WTC11 (cell line): ENCODE measurements around the gene ARHGAP6.

Source experiments
- CTCF ChIP-seq: fragments of 200-600 bp; IDR thresholded peaks from 2 replicates; pipeline ENCODE4 v1.8.0; 2022; ENCODE audit warnings: antibody characterized with exemption
- SP1 ChIP-seq: sonication (generic); formaldehyde crosslinking; conservative IDR thresholded peaks from 2 replicates; pipeline ENCODE4 v1.8.1; 2022; ENCODE audit warnings: missing genetic modification reagents
- USF1 ChIP-seq: sonication (generic); formaldehyde crosslinking; IDR thresholded peaks from 2 replicates; pipeline ENCODE4 v1.8.0; 2022; ENCODE audit warnings: mild to moderate bottlenecking, missing genetic modification reagents
- ZMAT4 ChIP-seq: fragments of 250-450 bp; sonication (Bioruptor Pico); IDR thresholded peaks from 2 replicates; pipeline ENCODE4 v1.9.0; 2021; ENCODE audit warnings: mild to moderate bottlenecking

GRCh38 chrX:11419102-11419501 is 246.6 kb downstream of the ARHGAP6 start:
- no peak for TF ChIP-seq SP1
- TF ChIP-seq CTCF, result no peak
- TF ChIP-seq ZMAT4 (CRISPR knock-in tag), result no peak
- TF ChIP-seq USF1, result no peak
